ENCODE measurements around the gene IRGQ. TPM values are rescaled to one million over a fixed set of nuclear protein-coding genes. Genes with fewer than 3 reads are reported as not detected.
A peak's percentile ranks its signal among the peaks of the same experiment; 100 is the strongest.

The IRGQ gene
- total and polyA plus RNA-seq, 2 donors (not counting 3 experiments of a cell fraction or from before 2014, with no cell fraction given): 15.8 to 33.2 TPM

DNA sequence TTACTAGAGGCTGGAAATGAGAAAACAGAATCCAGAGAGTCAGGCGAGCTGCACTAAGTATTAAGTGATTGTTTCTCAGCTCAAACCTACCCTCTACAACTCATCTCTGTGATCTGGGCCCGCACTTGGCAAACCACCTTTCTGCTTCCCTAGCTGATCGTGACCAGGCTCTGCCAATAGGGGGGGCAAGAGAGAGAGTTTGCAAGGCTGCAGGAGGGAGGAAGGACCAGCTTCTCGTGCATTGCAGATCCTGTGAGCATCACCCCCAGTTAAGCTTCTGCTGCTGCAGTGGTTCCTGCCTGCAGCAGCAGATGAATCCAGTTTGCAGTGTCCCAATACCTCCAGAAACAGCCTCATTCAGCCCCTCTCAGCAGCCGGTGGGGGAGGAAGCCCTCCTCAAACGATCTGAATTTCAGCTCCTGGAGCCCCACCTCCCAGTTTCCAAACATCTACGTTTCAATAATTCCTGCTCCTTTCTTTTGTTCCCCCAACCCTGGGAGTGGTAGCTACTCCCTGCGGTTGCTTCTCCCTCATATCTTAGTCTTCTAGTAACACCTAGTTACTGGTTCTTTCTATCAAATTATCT lies 40.7 kb downstream of the IRGQ start:
- POLR2A ChIA-PET: interaction anchor here (0.5 to 1.2 kb wide), 2 partner anchors 15 to 20 kb away, joined by 3 read pairs; partner anchors contain the start of genes PINLYP and XRCC1
- H3K27me3 ChIP-seq (ENCODE audit: control insufficient read depth in 2 of 2, insufficient read depth in 2 of 2, low read length in 2 of 2): no peaks in the 10 kb centered on the region
- H2AFZ ChIP-seq (ENCODE audit: low read depth, low read length): no peak overlapping the region
- no TSS peak for BruUV-seq (replicated peaks)
- dilution Hi-C loops (cut with MboI; ENCODE audit: extremely low pct_ligation_motif_present, low sequenced_read_pairs) (no loop called here), intact Hi-C loops (cut with micrococcal nuclease) (loop anchor here (1.0 to 2.0 kb wide), 3 partner anchors 20 to 97 kb away; partner anchors contain the start of genes IRGQ and ZNF576)
- peak; percentile 70 for DNase-seq (ENCODE audit: low read depth, low spot score)
- FAIRE-seq: peak; percentile 93
- H3K9me3 ChIP-seq (replicated peaks; ENCODE audit: control insufficient read depth, insufficient read depth, low read length): no peaks in the 10 kb centered on the region
- H3K36me3 ChIP-seq (ENCODE audit: control insufficient read depth in 2 of 2, extremely low read depth in 1 of 2, insufficient read depth in 2 of 2, low read length in 2 of 2): peaks cover 2 to 30% of the 10 kb centered on the region in 2 experiments
- H3K9ac ChIP-seq (replicated peaks; ENCODE audit: extremely low read depth, insufficient read depth, low read length): no peak overlapping the region
- TF ChIP-seq FOS (IDR thresholded peaks at IDR 0.05; ENCODE audit: borderline replicate concordance, insufficient read depth, low read length): no peak
- TF ChIP-seq, protein P1, sequence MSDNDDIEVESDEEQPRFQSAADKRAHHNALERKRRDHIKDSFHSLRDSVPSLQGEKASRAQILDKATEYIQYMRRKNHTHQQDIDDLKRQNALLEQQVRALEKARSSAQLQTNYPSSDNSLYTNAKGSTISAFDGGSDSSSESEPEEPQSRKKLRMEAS (IDR thresholded peaks at IDR 0.05; ENCODE audit: insufficient read depth, insufficient read length): no peak
- TF ChIP-seq, protein P2, sequence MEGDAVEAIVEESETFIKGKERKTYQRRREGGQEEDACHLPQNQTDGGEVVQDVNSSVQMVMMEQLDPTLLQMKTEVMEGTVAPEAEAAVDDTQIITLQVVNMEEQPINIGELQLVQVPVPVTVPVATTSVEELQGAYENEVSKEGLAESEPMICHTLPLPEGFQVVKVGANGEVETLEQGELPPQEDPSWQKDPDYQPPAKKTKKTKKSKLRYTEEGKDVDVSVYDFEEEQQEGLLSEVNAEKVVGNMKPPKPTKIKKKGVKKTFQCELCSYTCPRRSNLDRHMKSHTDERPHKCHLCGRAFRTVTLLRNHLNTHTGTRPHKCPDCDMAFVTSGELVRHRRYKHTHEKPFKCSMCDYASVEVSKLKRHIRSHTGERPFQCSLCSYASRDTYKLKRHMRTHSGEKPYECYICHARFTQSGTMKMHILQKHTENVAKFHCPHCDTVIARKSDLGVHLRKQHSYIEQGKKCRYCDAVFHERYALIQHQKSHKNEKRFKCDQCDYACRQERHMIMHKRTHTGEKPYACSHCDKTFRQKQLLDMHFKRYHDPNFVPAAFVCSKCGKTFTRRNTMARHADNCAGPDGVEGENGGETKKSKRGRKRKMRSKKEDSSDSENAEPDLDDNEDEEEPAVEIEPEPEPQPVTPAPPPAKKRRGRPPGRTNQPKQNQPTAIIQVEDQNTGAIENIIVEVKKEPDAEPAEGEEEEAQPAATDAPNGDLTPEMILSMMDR (IDR thresholded peaks at IDR 0.05; ENCODE audit: extremely low read depth in 1 of 2, insufficient read depth in 1 of 2, low read depth in 1 of 2, low read length in 2 of 2): peak; percentile 84 to 94
- H4K20me1 ChIP-seq (replicated peaks; ENCODE audit: control insufficient read depth, extremely low read depth, insufficient read depth, low read length): no peaks in the 10 kb centered on the region
- no peaks in the 10 kb centered on the region for H3K4me1 ChIP-seq (ENCODE audit: control insufficient read depth, extremely low read depth, insufficient read depth, low read length)
- no peaks in the 10 kb centered on the region for H3K79me2 ChIP-seq (ENCODE audit: control insufficient read depth, insufficient read depth, low read length)
- no peak overlapping the region for H3K4me3 ChIP-seq (replicated peaks in 1 of 3; ENCODE audit: insufficient read depth in 1 of 3, low read depth in 1 of 3, low read length in 3 of 3)
- no peak overlapping the region for H3K27ac ChIP-seq (ENCODE audit: insufficient read depth, low read depth, low read length)
- CTCF ChIA-PET: interaction anchor here (0.6 to 6.6 kb wide), 34 partner anchors 9 to 260 kb away, joined by 3 to 158 read pairs (median 4); partner anchors contain the start of genes IRGQ, PINLYP, XRCC1 and ZNF575
- H3K4me2 ChIP-seq (ENCODE audit: insufficient read depth, low read length): no peak overlapping the region
- H3K9me1 ChIP-seq (replicated peaks; ENCODE audit: control insufficient read depth, extremely low read depth, insufficient read depth, low read length): no peaks in the 10 kb centered on the region
